IMR-90 (cell line): ENCODE data around the gene RAD51D. TPM values are rescaled to one million over a fixed set of nuclear protein-coding genes. Genes with fewer than 3 reads are reported as not detected.

ENCODE experiments used
- ATAC-seq: fragments of 200-7000 bp; cut with Tn5 transposase; 2 replicates; pipeline ENCODE4 v1.9.1; 2020; ENCODE audit warnings: low read depth, mild to moderate bottlenecking, moderate library complexity
- BruUV-seq: library from RNA; stranded (reverse); fragments of 400-500 nt; replicated peaks from 2 replicates; lab custom pipeline; 2021; lab: Mats Ljungman, UMichigan
- CTCF ChIA-PET: fragments of 300-600 bp; formaldehyde crosslinking; extraction: SDS; loops from one replicate; lab custom pipeline; 2021; ENCODE audit warnings: antibody characterized with exemption; lab: Yijun Ruan, JAX
- POLR2A ChIA-PET: fragments of 300-600 bp; sonication (Branson Sonifier 250); formaldehyde crosslinking; loops from one replicate; lab custom pipeline; 2022; ENCODE audit warnings: antibody characterized with exemption; ENCODE audit not compliant: unreplicated experiment; lab: Charles Lee
- DNase-seq: peaks from one replicate; pipeline ENCODE4 v3.0.0; 2013
- H2AFZ ChIP-seq: replicated peaks from 2 replicates; pipeline ENCODE3; 2013; ENCODE audit warnings: low read length, mild to moderate bottlenecking; ENCODE audit not compliant: poor library complexity
- H2AK5ac ChIP-seq: 2 replicates; pipeline ENCODE4 v1.6.1; 2013; ENCODE audit warnings: low read depth, low read length, inconsistent platforms
- H2AK9ac ChIP-seq: replicated peaks from 2 replicates; pipeline ENCODE3; 2013; ENCODE audit warnings: mild to moderate bottlenecking, low read depth, low read length, moderate library complexity; ENCODE audit not compliant: poor library complexity
- H2BK120ac ChIP-seq: 2 replicates; pipeline ENCODE4 v1.6.1; 2013; ENCODE audit warnings: low read depth, low read length, inconsistent platforms
- H2BK15ac ChIP-seq: 3 replicates; pipeline ENCODE4 v1.6.1; 2013; ENCODE audit warnings: low read depth, low read length, inconsistent platforms
- H2BK20ac ChIP-seq: 2 replicates; pipeline ENCODE4 v1.6.1; 2013; ENCODE audit warnings: low read depth, mild to moderate bottlenecking, inconsistent platforms, low read length, moderate library complexity
- H2BK5ac ChIP-seq: 2 replicates; pipeline ENCODE4 v1.6.1; 2013; ENCODE audit warnings: mild to moderate bottlenecking, low read depth, low read length, inconsistent platforms; ENCODE audit not compliant: poor library complexity, severe bottlenecking
- H3K14ac ChIP-seq: replicated peaks from 2 replicates; pipeline ENCODE4 v1.6.1; 2013; ENCODE audit warnings: low read depth, low read length, inconsistent platforms
- H3K18ac ChIP-seq: 2 replicates; pipeline ENCODE4 v1.6.1; 2013; ENCODE audit warnings: low read depth, low read length, control low read depth
- H3K23ac ChIP-seq: 2 replicates; pipeline ENCODE4 v1.6.1; 2013; ENCODE audit warnings: low read depth, low read length, inconsistent platforms
- H3K27ac ChIP-seq: 2 replicates; pipeline ENCODE4 v1.5.1; 2013; ENCODE audit warnings: mild to moderate bottlenecking, control low read depth, low read length; ENCODE audit not compliant: insufficient read depth
- H3K27me3 ChIP-seq: 2 replicates; pipeline ENCODE4 v1.6.1; 2013; ENCODE audit warnings: low read length; ENCODE audit not compliant: control insufficient read depth, insufficient read depth
- H3K36me3 ChIP-seq: 2 replicates; pipeline ENCODE4 v1.6.1; 2013; ENCODE audit warnings: low read length, mixed read lengths; ENCODE audit not compliant: control insufficient read depth, insufficient read depth
- H3K4ac ChIP-seq: 2 replicates; pipeline ENCODE4 v1.6.1; 2013; ENCODE audit warnings: low read depth, low read length, inconsistent platforms
- H3K4me1 ChIP-seq: 2 replicates; pipeline ENCODE4 v1.6.1; 2013; ENCODE audit warnings: low read length, mixed read lengths; ENCODE audit not compliant: control insufficient read depth, insufficient read depth
- H3K4me2 ChIP-seq: 2 replicates; pipeline ENCODE4 v1.6.1; 2013; ENCODE audit warnings: low read depth, mild to moderate bottlenecking, control low read depth, low read length, moderate library complexity
- H3K4me3 ChIP-seq: 2 replicates; pipeline ENCODE4 v1.5.1; 2013; ENCODE audit warnings: low read depth, mild to moderate bottlenecking, control low read depth, low read length, moderate library complexity; ENCODE audit not compliant: insufficient read depth
- H3K56ac ChIP-seq: 2 replicates; pipeline ENCODE4 v1.6.1; 2013; ENCODE audit warnings: low read length, inconsistent platforms; ENCODE audit not compliant: insufficient read depth; ENCODE audit errors: extremely low read depth
- H3K79me1 ChIP-seq, 2 experiments: 2 replicates each; pipeline ENCODE4 v1.6.1; 2013; ENCODE audit warnings: low read length in 2 of 2, inconsistent platforms in 1 of 2, low read depth in 1 of 2
- H3K9ac ChIP-seq: 2 replicates; pipeline ENCODE4 v1.6.1; 2013; ENCODE audit warnings: low read depth, low read length, control low read depth
- H3K9me1 ChIP-seq: 2 replicates; pipeline ENCODE4 v1.6.1; 2013; ENCODE audit warnings: low read length, inconsistent platforms; ENCODE audit not compliant: insufficient read depth
- H3K9me3 ChIP-seq: 2 replicates; pipeline ENCODE4 v1.6.1; 2013; ENCODE audit warnings: low read length; ENCODE audit not compliant: control insufficient read depth, insufficient read depth
- H4K20me1 ChIP-seq: 2 replicates; pipeline ENCODE4 v1.6.1; 2013; ENCODE audit warnings: low read length, inconsistent platforms; ENCODE audit not compliant: insufficient read depth
- H4K5ac ChIP-seq: 2 replicates; pipeline ENCODE4 v1.6.1; 2013; ENCODE audit warnings: mild to moderate bottlenecking, low read depth, low read length, control low read depth
- H4K8ac ChIP-seq, 2 experiments: 2 replicates each; pipeline ENCODE4 v1.6.1; 2013; ENCODE audit warnings: low read depth in 2 of 2, low read length in 2 of 2, control low read depth in 1 of 2, inconsistent platforms in 1 of 2
- H4K91ac ChIP-seq: 2 replicates; pipeline ENCODE4 v1.6.1; 2013; ENCODE audit warnings: low read depth, low read length, inconsistent platforms; ENCODE audit not compliant: insufficient read depth
- BHLHE40 ChIP-seq: fragments of 150-350 bp; IDR thresholded peaks from 2 replicates; pipeline ENCODE4 v1.6.1; 2016; ENCODE audit warnings: mild to moderate bottlenecking, low read depth, low read length
- CEBPB ChIP-seq: IDR thresholded peaks from 2 replicates; pipeline ENCODE4 v1.6.1; 2012; ENCODE audit warnings: low read depth, low read length, improper control_type of control experiment
- CHD1 ChIP-seq: IDR thresholded peaks from 2 replicates; pipeline ENCODE4 v1.6.1; 2012; ENCODE audit warnings: low read depth, low read length, improper control_type of control experiment
- CTCF ChIP-seq: conservative IDR thresholded peaks from 2 replicates; pipeline ENCODE4 v1.5.1; 2012; ENCODE audit warnings: mild to moderate bottlenecking, low read depth, low read length, improper control_type of control experiment
- ELK1 ChIP-seq: fragments of 150-350 bp; IDR thresholded peaks from 2 replicates; pipeline ENCODE4 v1.6.1; 2016; ENCODE audit warnings: low read depth, mild to moderate bottlenecking, low read length, moderate library complexity, borderline replicate concordance
- FOS ChIP-seq: fragments of 150-350 bp; IDR thresholded peaks from 2 replicates; pipeline ENCODE4 v1.6.1; 2016; ENCODE audit warnings: low read depth, low read length
- MAFK ChIP-seq: IDR thresholded peaks from 2 replicates; pipeline ENCODE4 v1.6.1; 2012; ENCODE audit warnings: low read depth, low read length, improper control_type of control experiment
- MAZ ChIP-seq: IDR thresholded peaks from 2 replicates; pipeline ENCODE4 v1.6.1; 2012; ENCODE audit warnings: low read depth, mild to moderate bottlenecking, low read length, improper control_type of control experiment, moderate library complexity, borderline replicate concordance
- MXI1 ChIP-seq: IDR thresholded peaks from 2 replicates; pipeline ENCODE4 v1.6.1; 2012; ENCODE audit warnings: low read depth, mild to moderate bottlenecking, low read length, moderate library complexity, borderline replicate concordance
- NFE2L2 ChIP-seq: fragments of 150-350 bp; IDR thresholded peaks from 2 replicates; pipeline ENCODE4 v1.6.1; 2016; ENCODE audit warnings: low read depth, mild to moderate bottlenecking, low read length
- POLR2A ChIP-seq: IDR thresholded peaks from 2 replicates; pipeline ENCODE4 v1.6.1; 2012; ENCODE audit warnings: mild to moderate bottlenecking, low read depth, low read length
- RAD21 ChIP-seq: IDR thresholded peaks from 2 replicates; pipeline ENCODE4 v1.6.1; 2012; ENCODE audit warnings: low read length, improper control_type of control experiment
- RCOR1 ChIP-seq: IDR thresholded peaks from 2 replicates; pipeline ENCODE4 v1.6.1; 2012; ENCODE audit warnings: mild to moderate bottlenecking, low read length, improper control_type of control experiment; ENCODE audit not compliant: insufficient replicate concordance
- RFX5 ChIP-seq: IDR thresholded peaks from 2 replicates; pipeline ENCODE4 v1.8.0; 2012; ENCODE audit warnings: low read depth, mild to moderate bottlenecking, low read length, moderate library complexity
- SMC3 ChIP-seq: fragments of 150-350 bp; IDR thresholded peaks from 2 replicates; pipeline ENCODE4 v1.6.1; 2016; ENCODE audit warnings: low read depth, mild to moderate bottlenecking, antibody characterized with exemption, low read length, moderate library complexity
- USF2 ChIP-seq: fragments of 150-350 bp; IDR thresholded peaks from 2 replicates; pipeline ENCODE4 v1.6.1; 2017; ENCODE audit warnings: mild to moderate bottlenecking, antibody characterized with exemption, low read length, low read depth
- WGBS, 2 experiments: methylation state at CpG; one replicate each; pipeline versions ENCODE4 v1.1.5 to v1.1.7; 2013; ENCODE audit warnings: missing lambda C conversion rate in 2 of 2; ENCODE audit not compliant: insufficient read length in 1 of 2; ENCODE audit errors: extremely low coverage in 2 of 2; 5-methylcytosine and 5-hydroxymethylcytosine counted together
- dilution Hi-C: fragments of 300-500 bp; cut with HindIII; formaldehyde crosslinking; loops from one replicate; pipeline ENCODE4 v1.14.3; 2018; ENCODE audit warnings: low sequenced_read_pairs; ENCODE audit not compliant: unreplicated experiment
- in situ Hi-C: fragments of 300-500 bp; cut with MboI; formaldehyde crosslinking; loops from 3 replicates; pipeline ENCODE4 v1.14.3; 2019; ENCODE audit warnings: low sequenced_read_pairs, inconsistent platforms, mixed read lengths
- intact Hi-C: fragments of 100-400 bp; cut with micrococcal nuclease; formaldehyde crosslinking; loops from 2 replicates; pipeline ENCODE4 v1.10.0; 2022
- polyA plus RNA-seq, 3 experiments: library from polyadenylated mRNA; depleted of rRNA; stranded (reverse); fragments of >200 nt; gene quantifications; 2 replicates each; pipeline ENCODE4 v1.2.3, GENCODE V29; 2012; ENCODE audit warnings: low replicate concordance in 1 of 3
- total RNA-seq: library from RNA; depleted of rRNA; stranded (reverse); fragments of >200 nt; gene quantifications from 2 replicates; pipeline ENCODE4 v1.2.3, GENCODE V29; 2012

The RAD51D gene
- total and polyA plus RNA-seq, 2 of the 4 experiments (the other 2 are of a cell fraction): 10.8 to 12.7 TPM

- H3K36me3 ChIP-seq: no peaks in the 10 kb centered on the region
- no peak overlapping the region for H2BK15ac ChIP-seq
- no peak overlapping the region for H4K91ac ChIP-seq
- WGBS, 2 experiments: no CpG with 5 or more reads among the region's 4 CpGs
- no peak overlapping the region for H4K8ac ChIP-seq
- H3K27ac ChIP-seq: no peak overlapping the region
- H3K23ac ChIP-seq: no peak overlapping the region
- H3K14ac ChIP-seq: no peak overlapping the region
- no peak overlapping the region for H2AK9ac ChIP-seq
- H2AFZ ChIP-seq: no peak overlapping the region
- no peaks in the 10 kb centered on the region for H3K9me3 ChIP-seq
- H3K4me3 ChIP-seq: no peak overlapping the region
- in situ Hi-C loops: no loop called here
- intact Hi-C loops: no loop called here
- no peak overlapping the region for H2BK20ac ChIP-seq
- peaks cover 3% of the 10 kb centered on the region for H3K9me1 ChIP-seq
- H3K9ac ChIP-seq: no peak overlapping the region
- TF ChIP-seq CEBPB (no peak), RFX5 (no peak), RAD21 (no peak), MXI1 (no peak), POLR2A (no peak), MAFK (no peak), CHD1 (no peak), SMC3 (no peak), MAZ (no peak), RCOR1 (no peak), NFE2L2 (no peak), ELK1 (no peak), USF2 (no peak), CTCF (no peak), FOS (no peak), BHLHE40 (no peak)
- H2BK120ac ChIP-seq: no peak overlapping the region
- H2BK5ac ChIP-seq: no peak overlapping the region
- H3K4me2 ChIP-seq: no peak overlapping the region
- dilution Hi-C loops: no loop called here
- ChIA-PET CTCF (no interaction called here), POLR2A (no interaction called here)
- H2AK5ac ChIP-seq: no peak overlapping the region
- H3K18ac ChIP-seq: no peak overlapping the region
- DNase-seq: no peak
- peaks cover 2% of the 10 kb centered on the region; the same call in 1 of the 2 replicates for H3K4me1 ChIP-seq
- ATAC-seq: no peak
- H4K20me1 ChIP-seq: peaks cover 15% of the 10 kb centered on the region; the same call in 1 of the 2 replicates
- H3K79me1 ChIP-seq: peaks cover 22 to 45% of the 10 kb centered on the region in 2 experiments
- H3K27me3 ChIP-seq: no peaks in the 10 kb centered on the region
- no peak overlapping the region for H3K56ac ChIP-seq
- no peak overlapping the region for H3K4ac ChIP-seq
- no TSS peak for BruUV-seq
- H4K5ac ChIP-seq: no peak overlapping the region
Observed at GRCh38 chr17:35046245-35046644, 73.4 kb downstream of the RAD51D start.
